HG03469 (cell line): ENCODE measurements around the gene RHBDL1.
"Not testable (repeated sequence)": the region's sequence is repeated elsewhere in the genome, so short reads cannot be mapped to it uniquely, and the experiment has no call there.

Experiments used
- ATAC-seq: cut with Tn5 transposase; IDR thresholded peaks from one replicate; pipeline ENCODE4 v1.9.1; 2021; ENCODE audit warnings: mild to moderate bottlenecking, moderate library complexity, moderate number of reproducible peaks; ENCODE audit not compliant: unreplicated experiment

Gene RHBDL1

DNA sequence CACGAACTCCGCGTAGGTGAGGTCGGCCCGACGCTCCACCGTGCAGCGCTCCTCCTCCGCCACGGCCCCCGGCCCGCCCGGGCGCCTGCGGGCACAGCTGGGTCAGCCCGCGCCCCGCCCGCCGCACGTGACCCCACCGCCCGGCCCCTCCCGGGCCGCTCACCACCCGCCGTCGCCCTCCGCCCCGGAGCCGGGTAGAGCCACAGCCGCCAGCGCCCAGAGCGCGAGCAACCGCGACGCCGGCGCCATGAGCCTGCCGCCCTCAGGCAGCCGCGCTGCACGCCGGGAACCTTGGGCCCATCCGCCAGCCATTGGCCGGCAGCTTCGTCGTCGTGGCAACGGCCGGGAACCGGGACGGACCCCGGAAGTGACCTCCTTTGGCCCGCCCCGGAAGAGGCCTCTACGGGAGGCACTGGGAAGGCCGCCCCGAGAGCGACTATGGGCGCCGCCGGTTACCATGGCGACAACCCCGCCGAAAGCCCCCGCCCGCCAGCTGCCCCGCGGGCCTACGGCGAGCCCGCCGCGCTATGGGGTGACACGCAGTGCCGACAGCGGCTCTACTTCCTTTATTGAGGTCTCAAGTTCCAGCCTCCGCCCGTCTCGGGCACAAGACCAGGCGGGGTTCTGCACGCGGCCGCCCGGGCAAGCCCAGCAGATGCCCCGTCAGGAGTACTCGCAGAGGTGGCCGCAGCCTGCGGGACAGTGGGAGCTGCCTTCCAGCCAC, 8.8 kb downstream of the RHBDL1 start, which contains the start of gene JMJD8:
TSS of gene JMJD8 (minus strand) at position 264 of the 724 bp plus-strand sequence. CDS start at position 249, 15 bp downstream.
- peak; percentile 30 for ATAC-seq

DNA sequence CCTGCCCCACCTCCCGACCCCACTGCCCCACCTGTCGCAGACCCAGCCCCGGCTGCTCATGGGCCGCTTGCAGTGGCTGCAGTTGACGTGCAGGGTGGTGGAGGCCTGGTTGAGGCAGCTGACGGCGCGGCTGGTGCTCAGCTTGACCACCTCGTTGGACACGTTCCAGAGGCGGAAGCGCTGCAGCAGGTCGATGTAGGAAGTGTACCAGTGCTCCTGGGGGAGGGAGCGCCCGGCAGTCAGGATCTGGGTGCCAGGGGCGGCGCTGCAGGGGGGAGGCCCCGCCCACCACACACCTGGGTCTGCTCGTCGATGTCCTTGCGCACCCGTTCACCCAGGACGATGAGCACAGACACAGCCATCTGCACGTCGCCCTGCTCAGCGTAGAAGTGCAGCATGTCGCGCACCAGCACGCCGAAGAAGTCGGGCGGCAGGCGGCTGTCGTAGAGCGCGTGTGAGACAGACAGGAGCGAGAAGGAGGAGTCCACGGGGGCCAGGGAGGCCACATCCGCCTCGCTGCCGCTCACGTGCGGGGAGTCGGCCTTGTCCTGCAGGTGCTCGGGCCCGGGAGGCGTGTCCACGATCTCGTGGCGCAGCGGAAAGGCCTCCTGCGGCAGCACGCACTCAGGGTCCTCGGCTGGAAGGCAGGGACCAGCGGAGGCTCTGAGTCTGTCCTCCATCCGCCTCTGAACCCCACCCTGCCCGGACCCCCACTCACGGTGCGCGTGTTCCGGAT, 9.7 kb downstream of the RHBDL1 start:
- no peak for ATAC-seq

DNA sequence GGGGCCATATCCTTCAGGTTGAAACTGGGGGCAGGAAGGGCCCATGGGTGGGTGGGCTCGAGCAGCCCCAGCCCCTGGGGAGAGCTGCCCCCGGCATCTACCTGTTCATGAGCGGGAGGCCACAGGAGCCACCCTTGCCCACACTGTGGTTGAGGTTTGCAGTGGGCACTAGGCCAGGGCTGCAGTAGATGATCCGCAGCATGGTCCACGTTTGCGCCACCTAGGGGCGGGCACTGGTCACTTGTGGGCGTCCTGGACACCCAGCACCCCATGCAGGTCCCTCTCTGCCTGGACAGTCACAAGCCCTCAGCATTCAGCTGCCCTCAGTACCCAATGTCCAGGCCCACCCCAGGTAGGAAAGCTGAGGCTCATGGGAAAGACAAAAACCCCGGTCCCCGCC, 10.5 kb downstream of the RHBDL1 start:
- no peak for ATAC-seq

DNA sequence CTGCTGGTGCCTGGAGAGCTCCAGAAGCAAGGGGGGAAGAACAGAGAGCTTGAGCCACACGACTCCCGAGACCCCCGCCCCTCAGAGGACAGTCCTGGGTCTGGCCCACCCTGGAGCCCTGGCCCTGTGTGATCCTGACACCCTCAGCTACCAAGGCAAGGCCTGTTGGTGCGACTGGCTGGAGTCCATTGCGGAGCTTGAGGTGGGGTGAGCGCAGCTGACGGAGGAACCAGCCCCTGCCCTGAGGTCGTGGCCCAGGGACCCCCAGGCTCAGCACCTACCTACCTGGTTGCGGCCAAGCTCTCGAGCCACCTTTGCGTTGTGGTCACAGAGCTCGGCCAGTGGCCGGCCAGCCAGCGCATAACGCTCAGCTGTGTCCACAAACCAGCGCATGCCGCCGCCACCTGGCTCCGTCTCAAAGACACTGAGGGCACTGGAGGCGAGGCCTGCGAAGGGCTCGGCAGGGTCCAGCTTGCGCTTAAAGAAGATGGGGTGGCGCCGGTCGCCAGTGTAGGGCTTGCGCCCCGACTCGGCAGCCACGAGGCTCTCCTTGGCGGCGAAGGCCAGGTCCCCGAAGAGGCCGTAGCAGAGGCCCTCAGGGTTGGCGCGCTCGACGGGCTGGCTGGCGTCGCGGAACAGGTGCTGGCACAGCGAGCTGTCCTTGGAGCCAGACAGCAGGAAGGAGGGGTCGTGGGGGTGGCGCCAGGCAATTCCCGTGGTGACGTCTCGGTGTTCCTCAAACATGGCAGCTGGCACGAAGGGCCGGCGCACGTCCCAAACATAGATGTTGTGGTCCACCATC, 11.2 kb downstream of the RHBDL1 start:
- no peak for ATAC-seq

DNA sequence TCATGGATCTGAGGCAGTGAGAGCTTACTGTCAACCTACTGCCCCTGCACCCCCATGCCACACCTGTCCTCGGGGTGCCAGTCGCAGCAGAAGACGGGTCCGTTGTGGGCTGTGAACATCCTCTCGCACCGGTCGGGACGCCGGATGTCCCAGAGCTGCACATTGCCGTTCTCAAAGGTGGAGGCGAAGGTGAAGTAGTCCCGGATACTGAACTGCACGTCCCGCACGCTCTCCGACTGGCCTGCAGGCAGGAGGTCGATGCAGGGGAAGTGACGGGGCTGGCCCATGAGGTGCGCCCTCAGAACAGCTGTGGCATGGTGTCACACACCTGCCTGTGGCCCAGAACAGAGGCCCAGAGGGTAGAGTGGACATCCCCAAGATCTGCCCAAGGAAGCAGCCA, 12.0 kb downstream of the RHBDL1 start:
- ATAC-seq: no peak

DNA sequence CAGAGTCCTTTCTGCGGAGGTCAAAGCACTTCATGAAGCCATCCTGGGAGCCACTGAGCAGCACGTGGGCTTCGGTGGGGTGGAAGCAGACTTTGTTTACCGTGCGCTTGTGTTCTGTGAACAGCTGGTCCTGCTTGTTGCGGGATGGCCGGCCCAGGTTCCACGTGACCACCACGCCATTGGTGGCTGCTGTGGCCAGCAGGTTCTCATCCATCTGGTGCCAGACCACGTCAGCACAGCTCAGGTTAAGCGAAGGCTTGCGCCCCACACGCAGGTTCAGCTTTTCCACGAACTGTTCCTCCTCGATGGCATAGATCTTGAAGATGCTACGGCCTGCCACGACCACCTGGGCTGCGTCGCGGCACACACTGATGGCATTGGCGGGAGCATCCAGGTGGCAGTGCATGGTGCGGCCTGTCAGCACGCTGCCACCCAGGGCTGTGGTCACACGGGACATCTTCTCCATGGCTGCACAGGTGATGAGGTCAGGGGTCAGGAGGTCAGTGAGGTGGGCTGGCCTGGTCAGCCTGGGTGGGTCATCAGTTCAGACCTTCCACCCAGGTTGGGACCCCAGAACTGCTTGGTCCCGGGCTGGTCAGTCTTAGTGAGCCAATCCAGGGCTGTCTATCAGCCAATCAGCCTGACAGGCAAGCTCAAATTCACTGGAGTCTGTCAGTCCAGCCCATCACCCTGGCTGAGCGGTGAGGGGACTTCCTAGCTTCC, 13.9 kb downstream of the RHBDL1 start:
- no peak for ATAC-seq

DNA sequence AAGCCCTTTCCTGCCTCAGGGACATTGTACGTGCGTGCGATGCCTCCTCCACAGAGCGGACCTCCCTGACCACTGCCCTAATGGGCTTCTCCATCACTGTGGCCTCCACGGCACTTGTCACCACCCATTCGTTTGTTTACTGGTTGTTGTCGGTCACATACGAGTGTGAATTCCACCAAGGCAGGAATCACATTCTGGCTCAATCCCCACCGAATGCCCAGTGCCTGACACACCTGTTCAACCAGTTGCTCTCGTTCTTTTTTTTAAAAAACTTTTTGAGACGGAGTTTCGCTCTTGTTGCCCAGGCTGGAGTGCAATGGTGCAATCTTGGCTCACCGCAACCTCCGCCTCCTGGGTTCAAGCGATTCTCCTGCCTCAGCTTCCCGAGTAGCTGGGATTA, 15.8 kb downstream of the RHBDL1 start:
- ATAC-seq: not testable (repeated sequence)

DNA sequence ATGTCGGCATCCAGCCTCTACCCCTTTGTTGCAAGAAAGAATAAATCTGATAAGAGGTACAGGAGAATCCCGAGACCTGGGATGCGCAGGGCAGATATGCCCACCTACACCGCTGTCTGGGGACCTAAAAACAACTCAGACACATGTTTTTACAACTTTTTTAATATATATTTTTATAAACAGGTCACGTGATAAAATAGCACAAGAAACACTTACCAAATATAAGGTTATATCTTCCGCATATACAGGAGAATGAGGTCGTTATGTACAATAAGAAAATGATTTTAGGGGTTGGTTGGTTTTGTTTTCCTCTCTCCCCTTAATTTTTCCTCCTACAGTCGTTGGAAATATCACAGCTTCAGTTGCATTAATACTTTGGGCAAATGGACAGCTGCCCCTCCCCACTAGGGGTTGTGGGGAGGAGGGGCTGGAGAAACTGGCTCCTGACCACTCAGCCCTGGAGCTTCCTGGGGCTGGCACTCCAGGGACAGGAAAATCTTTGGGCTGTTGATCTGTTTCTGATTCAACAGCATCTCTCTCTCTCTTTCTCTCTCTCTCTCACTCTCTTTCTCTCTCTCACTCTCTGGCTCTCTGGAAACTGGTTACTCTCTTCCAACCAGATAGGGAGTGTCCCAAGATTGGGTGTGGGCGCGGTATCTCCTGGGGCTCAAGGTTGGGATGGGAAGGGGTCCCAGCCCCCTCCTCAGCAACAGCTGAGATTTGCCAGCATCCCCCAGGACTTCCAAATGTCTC, 17.1 kb downstream of the RHBDL1 start:
- no peak for ATAC-seq

DNA sequence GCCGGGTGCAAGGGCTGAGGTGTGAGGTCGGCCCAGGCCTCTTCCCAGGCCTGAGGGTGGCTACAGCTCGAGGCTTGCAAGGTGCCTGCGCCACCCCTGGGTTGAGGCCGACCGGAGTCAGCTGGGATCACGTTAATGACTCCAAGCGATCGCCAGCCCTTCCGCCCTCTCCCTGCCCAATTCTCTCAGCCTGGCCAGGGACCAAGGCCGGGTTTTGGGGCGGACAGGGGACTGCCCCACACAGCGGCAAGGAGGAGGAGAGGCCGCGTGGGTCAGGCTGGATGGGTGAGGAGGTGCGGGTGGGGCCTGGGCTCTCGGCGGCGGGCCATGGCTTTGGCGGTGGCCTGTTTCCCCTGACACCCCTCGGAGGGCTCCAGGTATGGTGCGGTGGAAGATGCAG, 17.9 kb downstream of the RHBDL1 start:
- ATAC-seq: no peak

DNA sequence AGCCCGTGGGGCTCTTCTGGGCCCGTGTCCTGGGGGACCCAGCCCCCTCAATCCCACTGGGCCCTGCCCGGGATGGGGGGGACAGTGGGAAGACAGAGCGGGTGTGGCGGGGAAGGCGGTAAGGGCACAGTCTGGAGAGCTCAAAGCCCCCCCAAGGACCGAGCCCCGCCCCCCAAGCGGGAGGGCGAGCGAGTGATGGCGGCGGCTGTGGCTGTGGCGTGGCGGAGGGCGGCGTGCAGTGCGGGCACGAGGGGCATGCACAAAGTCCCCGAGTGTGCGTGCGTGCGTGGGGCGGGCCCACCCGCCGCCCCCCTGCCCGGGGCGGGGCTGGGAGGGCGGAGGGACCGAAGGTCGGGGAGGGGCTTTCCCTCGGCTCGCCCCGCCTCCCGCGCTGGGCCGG, 18.3 kb downstream of the RHBDL1 start:
- ATAC-seq: no peak

DNA sequence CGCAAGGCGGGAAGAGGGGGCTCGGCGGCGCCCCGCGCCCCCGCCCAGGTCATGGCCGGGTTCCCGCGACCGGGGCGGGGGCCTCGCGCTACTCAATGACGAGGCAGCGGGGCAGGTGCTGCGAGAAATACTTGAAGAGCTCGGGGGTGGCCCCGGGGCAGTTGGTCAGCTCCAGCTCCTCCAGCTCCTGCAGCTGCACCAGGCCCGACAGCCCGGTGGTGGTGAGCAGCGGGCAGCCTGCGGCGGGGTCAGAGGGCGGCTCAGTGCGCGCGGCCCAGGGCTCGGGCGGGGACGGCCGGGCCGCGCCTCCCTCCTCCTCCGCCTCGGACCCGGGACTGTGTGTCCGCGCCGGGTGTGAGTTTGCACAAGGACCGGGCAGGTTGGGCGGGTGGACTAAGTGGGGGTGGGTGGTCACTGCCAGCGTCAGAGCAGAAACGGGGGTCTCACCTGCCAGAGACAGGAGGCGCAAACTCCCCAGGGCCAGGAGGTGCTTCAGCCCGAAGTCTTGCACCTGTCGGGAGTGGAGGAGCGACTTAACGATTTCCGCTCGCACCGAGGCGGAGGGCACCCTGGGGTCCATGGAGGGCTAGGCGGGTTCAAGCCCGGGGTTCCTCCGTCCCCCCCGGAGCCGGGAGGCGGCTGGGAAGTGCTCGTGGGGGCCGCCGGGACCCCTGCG, 18.9 kb downstream of the RHBDL1 start:
- no peak for ATAC-seq

DNA sequence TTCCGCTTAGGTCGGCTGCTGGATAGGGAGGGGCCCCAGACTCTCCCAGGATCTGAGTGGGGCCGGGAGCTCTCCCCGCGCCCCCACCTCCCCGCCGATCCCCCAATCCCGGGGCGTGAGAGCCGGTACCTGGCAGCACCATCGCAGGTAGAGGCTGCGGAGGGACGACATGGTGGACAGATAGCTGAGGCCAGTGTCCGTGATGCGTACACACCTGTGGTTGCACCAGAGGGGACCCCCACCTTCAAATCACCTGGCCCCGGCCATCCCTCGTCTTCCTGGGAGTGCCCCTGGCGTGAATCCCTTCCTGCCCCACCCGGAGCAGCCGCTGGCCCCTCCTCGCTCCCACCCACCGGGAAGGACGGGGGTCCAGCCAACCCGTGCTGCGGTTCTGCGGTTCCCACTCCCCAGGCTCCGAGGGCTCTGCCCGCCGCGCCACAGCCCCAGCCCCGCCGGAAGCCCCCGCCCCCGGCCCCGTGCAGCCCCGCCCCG, 19.4 kb downstream of the RHBDL1 start:
- ATAC-seq: no peak

DNA sequence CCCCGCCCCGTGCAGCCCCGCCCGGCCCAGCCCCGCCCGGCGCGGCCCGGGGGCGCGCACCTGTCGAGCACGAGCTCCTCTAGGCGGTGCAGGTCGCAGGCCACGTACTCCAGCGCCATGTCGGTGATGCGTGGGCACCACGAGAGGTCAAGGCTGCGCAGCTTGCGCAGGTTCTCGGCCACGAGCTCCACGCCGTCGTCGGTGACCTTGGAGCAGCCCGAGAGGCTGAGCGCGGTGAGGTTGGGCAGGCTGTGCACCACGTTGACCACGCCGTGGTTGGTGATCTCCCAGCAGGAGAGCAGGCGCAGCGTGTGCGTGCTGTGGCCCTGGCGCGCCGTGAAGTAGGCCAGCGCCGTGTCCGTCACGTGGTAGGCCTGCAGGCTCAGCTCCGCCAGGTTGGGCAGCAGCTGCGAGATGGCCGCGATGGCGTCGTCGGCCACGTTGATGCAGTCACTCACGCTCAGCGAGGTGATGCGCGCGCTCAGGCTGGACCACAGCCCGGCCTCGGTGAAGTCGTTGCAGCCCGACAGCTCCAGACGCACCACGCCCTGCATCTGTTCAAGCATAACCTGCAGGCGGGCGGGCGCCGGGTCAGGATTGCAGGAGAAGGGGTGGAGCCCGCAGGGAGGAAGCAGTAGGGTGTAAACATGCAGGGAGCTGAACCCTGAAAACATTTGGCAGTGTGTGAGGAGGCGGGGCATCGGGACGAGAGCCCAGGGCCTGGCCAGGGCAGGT, 20.1 kb downstream of the RHBDL1 start:
- ATAC-seq: no peak

DNA sequence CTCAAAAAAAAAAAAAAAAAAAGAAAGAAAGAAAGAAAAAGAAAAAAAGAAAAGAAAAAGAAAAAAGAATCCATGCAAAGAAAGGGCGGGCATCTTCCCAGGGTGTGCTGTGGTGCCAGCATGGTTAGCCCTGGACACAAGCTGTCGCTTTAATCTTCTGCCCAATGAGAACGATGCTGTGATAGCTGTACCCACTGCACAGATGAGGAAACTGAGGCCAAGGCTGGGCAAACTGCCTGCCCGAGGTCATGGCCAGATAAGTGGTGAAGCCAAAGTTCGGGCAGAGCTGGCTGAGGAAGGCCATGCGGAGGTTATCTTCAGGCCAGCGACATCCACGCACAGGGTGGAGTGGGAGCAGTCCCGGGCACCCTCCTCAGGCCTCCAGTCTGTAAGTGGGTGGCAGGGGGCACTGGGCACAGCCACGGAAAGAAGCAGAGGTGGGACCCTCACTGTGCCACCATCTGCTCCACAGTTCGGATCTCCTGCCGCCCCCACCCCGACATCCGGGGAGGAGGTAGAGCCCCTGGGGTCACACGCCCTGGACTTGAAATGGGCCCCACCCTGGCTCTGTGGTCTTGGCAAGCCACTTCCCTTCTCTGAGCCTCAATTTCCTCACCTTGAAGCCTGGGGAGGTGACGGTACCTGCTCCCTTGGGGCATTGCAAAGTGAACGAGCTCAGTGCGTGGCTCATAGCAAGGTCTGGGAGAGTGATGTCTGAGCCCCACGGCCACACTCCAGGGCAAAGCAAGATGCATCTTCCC, 23.6 kb downstream of the RHBDL1 start:
- ATAC-seq: no peak

DNA sequence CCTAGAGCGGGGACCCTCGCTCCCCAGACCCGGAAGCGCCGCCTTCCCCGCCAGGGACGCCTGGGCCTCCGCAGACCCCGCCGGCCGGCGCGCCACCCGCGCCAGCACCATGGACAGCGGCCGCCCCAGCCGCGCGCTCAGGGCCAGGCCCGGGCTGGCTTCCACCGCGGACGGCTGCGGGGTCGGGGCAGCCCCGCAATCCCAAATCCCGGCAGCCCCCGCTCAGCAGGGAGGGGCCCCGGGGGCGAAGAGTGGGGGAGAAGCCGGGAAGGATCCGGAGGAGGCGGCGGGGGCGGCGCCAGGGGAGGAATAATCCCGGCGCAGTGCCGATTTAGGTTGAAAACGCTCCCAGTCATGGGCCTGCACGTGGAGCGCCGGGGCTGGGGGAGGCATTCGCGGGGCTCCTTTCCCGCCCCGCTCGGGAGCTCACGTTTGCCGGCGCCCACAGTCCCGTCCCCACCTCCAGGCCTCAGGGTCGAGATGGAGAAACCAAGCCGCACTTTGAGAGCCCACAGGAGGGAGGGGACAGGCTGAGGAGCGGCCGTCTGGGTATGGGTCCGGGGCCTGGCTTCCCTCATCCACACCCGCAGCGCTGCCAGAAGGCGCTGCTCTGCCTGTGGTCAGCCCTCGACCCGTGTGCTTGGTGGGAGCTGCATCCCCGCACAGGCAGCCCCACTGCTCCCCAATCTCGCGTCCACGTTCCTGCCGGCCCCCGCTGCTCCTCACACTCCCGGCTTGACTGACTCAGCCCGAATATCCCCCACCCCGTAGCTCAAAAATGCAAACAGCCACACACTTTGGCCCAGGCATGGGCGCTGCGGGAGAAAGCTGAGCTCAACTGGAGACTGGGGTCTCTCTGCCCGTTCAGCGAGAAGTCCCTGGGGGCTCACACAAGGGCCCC, 25.5 kb downstream of the RHBDL1 start:
- no peak for ATAC-seq

DNA sequence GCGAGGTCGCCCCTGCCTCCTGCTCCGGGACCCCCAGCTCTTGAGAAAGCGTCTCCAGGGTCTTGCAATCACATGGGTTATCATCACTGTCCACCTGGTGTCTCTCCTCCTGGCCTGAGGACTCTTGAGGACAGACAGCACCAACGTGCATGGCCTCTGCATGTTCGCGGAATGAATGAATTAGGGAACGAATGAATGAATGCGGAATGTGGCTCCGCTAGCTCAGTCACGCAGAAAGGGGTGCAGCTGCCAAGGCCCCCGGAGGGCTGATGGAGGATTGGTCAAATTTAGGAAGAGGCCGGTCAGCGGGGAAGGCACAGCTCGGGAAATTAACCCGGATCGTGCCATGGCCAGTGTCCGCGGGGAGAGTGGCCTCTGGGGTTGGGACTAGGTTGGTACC, 26.9 kb downstream of the RHBDL1 start:
- no peak for ATAC-seq

DNA sequence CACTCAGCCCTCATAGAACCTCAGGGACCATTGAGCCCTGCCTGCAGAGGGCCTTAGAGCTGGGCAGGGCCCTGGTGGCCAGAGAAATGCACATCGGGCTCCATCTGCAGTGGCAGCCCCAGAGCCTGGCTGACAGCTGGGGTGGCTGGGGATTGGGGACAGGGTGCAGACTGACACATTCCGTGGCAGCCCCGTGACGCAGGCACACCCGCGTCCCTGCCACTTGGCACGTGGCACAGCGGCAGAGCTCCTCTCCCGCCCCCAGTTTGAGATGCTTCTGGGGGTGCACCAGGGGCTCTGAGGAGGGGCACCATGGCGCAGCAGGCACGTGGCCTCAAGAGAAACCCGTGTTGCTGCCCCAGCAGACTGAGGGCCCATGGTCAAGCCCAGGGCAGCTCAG, 27.9 kb downstream of the RHBDL1 start:
- no peak for ATAC-seq
